ENCODE data around the gene IFIT1.
"Not testable (repeated sequence)": the region's sequence is repeated elsewhere in the genome, so short reads cannot be mapped to it uniquely, and the experiment has no call there.

Gene IFIT1

GRCh38 chr10:89444819-89445218, 52.4 kb downstream of the IFIT1 start:
- ATAC-seq = not testable (repeated sequence)

DNA sequence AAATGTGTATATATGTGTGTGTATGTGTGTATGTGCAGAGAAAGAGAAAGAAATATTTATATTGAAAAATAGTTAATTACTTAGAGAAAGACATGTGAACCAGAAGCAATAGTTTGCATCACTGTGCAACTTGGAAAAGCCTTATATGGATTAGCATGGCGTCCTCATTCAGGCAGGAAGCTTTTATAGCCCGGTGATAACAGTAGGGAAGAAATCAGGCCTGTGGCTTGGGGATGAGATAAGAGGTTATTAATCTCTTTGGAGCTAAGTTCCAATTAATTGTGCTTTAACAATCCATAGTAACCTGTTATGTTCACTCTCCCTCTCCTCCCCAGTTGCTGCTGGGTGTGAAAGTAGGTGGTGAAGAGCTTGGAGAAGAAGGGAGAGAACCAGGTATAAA, 58.5 kb downstream of the IFIT1 start:
- no peak for ATAC-seq

DNA sequence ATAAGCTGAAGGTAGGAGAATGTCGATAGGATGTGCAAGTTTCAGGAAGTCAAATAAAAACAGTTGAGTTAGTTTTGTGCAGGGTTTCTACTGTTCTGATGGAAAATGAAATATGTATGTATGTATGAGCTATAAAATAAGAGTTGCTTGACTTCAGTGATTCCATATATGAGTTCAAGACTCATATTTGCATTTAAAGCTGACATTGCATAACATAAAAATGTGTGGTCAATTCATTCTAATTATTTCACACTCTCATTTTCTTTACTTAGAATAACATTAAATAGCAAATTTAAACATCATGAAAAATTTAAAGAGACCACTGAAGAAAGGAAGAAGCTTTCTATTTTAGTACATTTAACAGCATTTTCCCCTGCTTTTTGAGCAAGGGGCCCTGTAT, 59.8 kb downstream of the IFIT1 start:
- ATAC-seq = no peak

- no peak for ATAC-seq
Measured at GRCh38 chr10:89454561-89455347, 62.3 kb downstream of the IFIT1 start.

Measured in activated CD4-positive, CD25-positive, alpha-beta regulatory T cell treated with anti-CD3 and anti-CD28 coated beads, Interleukin-2, amount 50 U/mL, for 24 hours (primary cell).